ENCODE measurements around the gene BTNL3. TPM values are rescaled to one million over a fixed set of nuclear protein-coding genes. Genes with fewer than 3 reads are reported as not detected.

The BTNL3 gene
- total and polyA plus RNA-seq, 2 experiments from 2014 or later = 0.08 TPM; not detected in 1

GRCh38 chr5:181041043-181041442 lies 52.4 kb downstream of the BTNL3 start:
- TF ChIP-seq, protein P1, sequence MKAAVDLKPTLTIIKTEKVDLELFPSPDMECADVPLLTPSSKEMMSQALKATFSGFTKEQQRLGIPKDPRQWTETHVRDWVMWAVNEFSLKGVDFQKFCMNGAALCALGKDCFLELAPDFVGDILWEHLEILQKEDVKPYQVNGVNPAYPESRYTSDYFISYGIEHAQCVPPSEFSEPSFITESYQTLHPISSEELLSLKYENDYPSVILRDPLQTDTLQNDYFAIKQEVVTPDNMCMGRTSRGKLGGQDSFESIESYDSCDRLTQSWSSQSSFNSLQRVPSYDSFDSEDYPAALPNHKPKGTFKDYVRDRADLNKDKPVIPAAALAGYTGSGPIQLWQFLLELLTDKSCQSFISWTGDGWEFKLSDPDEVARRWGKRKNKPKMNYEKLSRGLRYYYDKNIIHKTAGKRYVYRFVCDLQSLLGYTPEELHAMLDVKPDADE (IDR thresholded peaks at IDR 0.05) = no peak
- TF ChIP-seq ZNF331 (CRISPR knock-in tag; IDR thresholded peaks at IDR 0.05; ENCODE audit: low read depth) = no peak
- TF ChIP-seq JUNB (IDR thresholded peaks at IDR 0.05; ENCODE audit: unreplicated experiment) = no peak
- TF ChIP-seq ZNF462 (CRISPR knock-in tag; IDR thresholded peaks at IDR 0.05) = no peak
- no peak for TF ChIP-seq ZNF114 (CRISPR knock-in tag; IDR thresholded peaks at IDR 0.05)
- no peak for TF ChIP-seq CTCF (conservative IDR thresholded peaks at IDR 0.05; ENCODE audit: low read depth in 2 of 2)
- TF ChIP-seq EZH2phosphoT487 (IDR thresholded peaks at IDR 0.05; ENCODE audit: unreplicated experiment) = no peak
- TF ChIP-seq NANOG (IDR thresholded peaks at IDR 0.05; ENCODE audit: borderline replicate concordance) = no peak
- H3K27ac Mint-ChIP-seq = no peak overlapping the region
- H3K4me1 Mint-ChIP-seq = peaks cover 13% of the 10 kb centered on the region
- no peak overlapping the region for H2AFZ ChIP-seq
- H3F3A ChIP-seq (replicated peaks; ENCODE audit: low read depth) = no peaks in the 10 kb centered on the region
- DNase-seq (ENCODE audit: low spot score) (no peak), ATAC-seq (no peak)
- peaks cover 3% of the 10 kb centered on the region; the same call in 1 of the 3 replicates for H3K9me3 Mint-ChIP-seq
- no peaks in the 10 kb centered on the region; the same call in 1 of the 2 replicates for H3K79me2 ChIP-seq (replicated peaks; ENCODE audit: insufficient read depth)
- no peak overlapping the region for H3K4me3 Mint-ChIP-seq
- H3K27me3 Mint-ChIP-seq (ENCODE audit: insufficient read depth, low read depth, poor library complexity) = peaks cover 6% of the 10 kb centered on the region
- H3K36me3 ChIP-seq (ENCODE audit: insufficient read depth) = no peaks in the 10 kb centered on the region
- no peaks in the 10 kb centered on the region for H4K20me1 ChIP-seq (replicated peaks; ENCODE audit: insufficient read depth)
- H3K4me2 ChIP-seq = no peak overlapping the region
- H3K4me1 ChIP-seq (ENCODE audit: insufficient read depth) = no peaks in the 10 kb centered on the region; the same call in 1 of the 2 replicates
- H3K9me2 ChIP-seq (ENCODE audit: insufficient read depth) = 0 out of 2 replicates have a peak, but pooled peaks cover 4% of the 10 kb centered on the region
- H3K4me3 ChIP-seq = no peak overlapping the region
- H3K36me3 Mint-ChIP-seq (ENCODE audit: low read depth) = no peaks in the 10 kb centered on the region; the same call in 2 of the 3 replicates
- H3K27me3 ChIP-seq (ENCODE audit: insufficient read depth) = peaks cover 8% of the 10 kb centered on the region; the same call in 1 of the 2 replicates
- no peak overlapping the region for H3K27ac ChIP-seq (ENCODE audit: low read depth)

Data from GM23338 (cell line).